DMS53 treated with DMSO at 0.1 percent for 48 hours (cell line): Measurements from ENCODE around the gene AKAP6.

Source experiments
- DNase-seq: peaks from one replicate; lab custom pipeline; 2025; ENCODE audit not compliant: unreplicated experiment; lab: John Stamatoyannopoulos, UW

The AKAP6 gene

DNA sequence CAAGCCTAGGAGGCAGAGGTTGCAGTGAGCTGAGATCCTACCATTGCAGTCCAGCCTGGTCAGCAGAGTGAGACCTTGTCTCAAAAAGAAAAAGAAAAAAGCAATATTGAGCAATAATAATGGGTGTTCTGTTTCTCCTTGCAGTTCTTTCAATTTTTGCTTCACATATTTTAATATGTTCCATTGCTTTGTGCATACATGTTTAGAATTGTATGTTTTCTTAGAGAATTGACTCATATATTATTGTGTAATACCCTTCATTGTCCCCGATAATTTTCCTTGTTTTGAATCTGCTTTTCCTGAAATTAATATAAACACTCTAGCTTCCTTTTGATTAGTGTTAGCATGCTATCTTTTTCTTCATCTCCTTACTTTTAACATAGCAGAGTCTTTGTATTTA, 471.2 kb downstream of the AKAP6 start:
- DNase-seq: no peak

GRCh38 chr14:32802295-32802694, 473.2 kb downstream of the AKAP6 start:
- no peak for DNase-seq

DNA sequence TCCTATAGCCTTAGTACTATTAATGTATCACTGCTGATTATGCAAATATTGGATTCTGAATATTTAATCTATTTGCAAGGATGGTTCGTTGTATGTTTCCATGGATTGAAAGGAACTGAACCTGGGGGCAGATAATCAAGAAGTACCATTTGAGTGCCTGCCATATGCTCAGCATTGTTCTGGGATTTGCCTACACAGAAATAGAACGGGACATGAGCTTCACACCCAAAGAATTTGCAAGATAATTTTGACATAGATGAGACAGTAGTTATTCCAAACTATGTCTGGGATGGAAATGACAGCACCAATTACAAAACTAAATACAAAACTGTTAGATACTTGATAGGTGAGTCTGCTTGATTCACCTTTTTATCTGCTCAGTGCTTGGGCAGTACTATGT, 476.9 kb downstream of the AKAP6 start:
- no peak for DNase-seq

- DNase-seq: no peak
Observed at GRCh38 chr14:32808644-32809043, 479.5 kb downstream of the AKAP6 start.

DNA sequence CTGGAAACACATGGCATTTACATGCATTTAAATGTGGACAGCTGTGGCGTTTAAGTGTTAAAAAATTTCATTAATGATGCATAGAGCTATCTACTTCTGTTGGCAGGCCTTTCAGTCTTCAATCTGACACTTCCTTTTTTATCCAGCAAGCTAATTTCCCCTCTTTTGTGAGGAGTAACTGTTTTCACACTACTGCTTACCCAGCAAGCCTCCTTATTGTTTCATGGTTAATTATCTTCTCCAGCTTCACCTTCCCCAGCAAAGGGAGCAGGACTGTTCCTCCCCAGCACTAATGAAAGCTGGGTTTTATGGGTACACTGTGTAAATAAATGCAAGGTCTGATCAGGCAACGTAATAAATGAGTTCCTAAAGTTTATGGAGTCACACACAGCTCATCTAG, 480.2 kb downstream of the AKAP6 start:
- DNase-seq: no peak

DNA sequence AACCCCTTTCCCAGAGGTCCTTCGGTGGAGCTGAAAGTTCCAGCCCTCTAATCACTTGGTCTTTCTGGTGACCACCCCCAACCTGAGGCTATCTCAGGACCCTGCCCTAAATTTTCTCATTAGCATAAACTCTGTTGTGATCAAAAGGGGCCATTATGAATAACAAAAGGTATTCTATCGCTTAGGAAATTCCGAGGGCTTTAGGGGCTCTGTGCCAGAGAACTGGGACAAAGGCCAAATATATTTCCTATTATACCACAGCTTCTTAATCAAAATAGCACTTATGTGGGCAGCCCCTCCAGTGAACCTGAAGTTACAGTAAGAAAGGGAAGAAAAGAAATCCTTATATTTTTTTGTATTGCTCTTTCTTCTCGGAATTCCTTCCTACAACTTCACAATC, 484.3 kb downstream of the AKAP6 start:
- DNase-seq: no peak

DNA sequence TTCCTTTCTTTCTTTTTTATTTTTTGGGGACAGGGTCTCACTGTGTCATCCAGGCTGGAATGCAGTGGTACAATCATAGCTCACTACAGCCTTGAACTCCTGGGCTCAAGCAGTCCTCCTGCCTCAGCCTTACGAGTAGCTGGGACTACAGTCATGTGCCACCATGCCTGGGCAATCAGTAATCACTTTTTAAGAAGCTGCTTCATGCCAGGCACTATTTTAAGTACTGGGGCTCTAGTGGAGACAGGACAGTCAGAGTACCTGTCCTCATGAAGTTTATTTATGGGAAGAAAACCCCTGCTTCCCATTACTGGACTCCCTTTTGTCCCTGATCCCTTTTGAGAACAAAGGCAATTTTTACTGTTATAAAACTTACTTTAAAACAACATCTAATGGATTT, 485.6 kb downstream of the AKAP6 start:
- no peak for DNase-seq

DNA sequence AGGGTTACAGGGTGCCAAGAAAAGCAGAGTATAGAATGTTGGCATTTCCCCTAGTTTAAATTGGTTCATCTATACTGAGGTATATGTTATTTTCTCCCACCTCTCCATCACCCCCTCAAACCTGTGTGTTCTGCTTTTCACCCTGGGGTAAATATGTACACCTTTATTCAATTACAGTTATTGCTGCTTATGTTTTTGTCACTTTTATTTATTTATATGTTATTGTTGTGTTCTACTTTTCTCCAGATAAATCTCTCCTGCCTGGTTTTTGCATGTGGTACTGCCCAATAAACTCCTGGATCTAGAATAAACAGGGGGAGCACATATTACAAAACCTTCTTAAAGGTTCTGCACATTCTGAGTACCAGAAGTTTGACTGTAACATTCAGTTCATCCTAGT, 487.5 kb downstream of the AKAP6 start:
- DNase-seq: no peak

DNA sequence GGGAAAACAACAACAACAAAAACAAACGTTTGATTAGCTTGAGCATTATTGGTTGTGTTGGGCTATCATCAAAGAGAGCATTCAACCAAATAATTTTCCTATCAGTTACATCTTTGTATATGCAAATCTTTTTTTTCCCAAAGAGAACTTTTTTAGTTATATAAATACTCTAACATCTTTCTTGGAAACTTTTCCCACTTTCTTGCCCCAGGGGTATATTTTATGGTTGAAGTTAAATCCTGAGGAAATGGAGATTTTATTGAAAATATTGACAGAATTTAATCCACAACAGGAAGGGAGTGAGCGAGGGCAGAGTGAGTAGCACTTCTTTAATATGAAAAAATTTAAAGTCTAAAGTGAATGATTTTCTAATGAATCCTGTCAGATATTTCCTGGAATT, 488.7 kb downstream of the AKAP6 start:
- DNase-seq: no peak

DNA sequence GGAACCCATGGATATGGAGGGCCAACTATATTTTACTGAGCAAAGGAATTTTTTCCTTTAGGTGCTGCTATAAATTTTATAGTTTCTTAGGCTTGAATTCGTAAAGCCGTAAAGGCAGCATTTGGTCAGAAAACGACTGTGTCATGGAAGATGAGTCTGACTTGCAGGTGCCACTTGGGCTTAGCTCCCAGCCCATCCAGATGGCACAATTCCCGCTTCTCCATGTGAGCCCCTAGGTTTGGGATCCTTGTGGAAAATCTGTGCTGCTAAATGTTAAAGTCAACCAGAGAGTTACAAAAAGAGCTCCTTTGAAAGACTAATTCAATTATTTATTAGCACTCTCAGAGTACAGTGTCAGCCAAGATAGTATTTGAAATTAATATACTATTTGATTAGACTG, 489.5 kb downstream of the AKAP6 start:
- no peak for DNase-seq

DNA sequence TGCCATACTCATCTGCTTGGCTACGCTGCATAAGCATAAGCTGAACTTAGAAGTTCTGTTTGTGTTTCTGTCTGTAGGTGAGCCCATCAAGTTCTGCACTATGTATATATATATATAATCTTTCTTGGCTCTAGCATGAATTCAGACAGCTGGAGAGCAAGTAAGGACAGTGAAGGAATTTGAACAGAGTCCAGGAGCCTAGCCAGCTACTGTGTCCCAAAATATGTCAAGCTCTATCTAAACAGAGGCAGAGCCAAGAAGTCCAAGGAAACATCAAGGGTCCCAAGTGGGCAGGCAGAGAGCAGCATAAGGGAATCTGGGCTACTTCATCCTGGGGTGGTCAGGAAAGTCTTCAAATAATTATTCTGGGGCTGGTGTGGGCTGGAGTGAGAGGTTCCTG, 491.1 kb downstream of the AKAP6 start:
- DNase-seq: no peak

DNA sequence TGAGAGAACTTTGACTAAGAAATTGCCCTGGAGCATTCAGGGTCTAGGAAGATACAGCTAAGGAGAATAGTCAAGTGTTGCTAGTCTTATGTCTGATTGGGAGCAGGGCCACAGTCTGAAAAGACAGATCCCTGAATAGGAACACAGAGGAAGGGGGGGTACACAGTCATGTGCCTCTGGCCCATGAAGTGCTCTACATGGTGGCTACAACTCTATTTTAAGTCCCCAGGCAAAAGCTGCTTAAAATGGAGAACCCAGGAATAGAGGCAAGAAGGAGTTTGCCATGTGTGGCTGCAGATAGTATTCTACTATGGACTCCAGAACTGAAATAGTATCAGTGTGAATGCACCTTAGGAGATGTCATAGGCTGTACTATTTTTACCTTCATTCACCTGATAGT, 491.6 kb downstream of the AKAP6 start:
- DNase-seq: no peak

DNA sequence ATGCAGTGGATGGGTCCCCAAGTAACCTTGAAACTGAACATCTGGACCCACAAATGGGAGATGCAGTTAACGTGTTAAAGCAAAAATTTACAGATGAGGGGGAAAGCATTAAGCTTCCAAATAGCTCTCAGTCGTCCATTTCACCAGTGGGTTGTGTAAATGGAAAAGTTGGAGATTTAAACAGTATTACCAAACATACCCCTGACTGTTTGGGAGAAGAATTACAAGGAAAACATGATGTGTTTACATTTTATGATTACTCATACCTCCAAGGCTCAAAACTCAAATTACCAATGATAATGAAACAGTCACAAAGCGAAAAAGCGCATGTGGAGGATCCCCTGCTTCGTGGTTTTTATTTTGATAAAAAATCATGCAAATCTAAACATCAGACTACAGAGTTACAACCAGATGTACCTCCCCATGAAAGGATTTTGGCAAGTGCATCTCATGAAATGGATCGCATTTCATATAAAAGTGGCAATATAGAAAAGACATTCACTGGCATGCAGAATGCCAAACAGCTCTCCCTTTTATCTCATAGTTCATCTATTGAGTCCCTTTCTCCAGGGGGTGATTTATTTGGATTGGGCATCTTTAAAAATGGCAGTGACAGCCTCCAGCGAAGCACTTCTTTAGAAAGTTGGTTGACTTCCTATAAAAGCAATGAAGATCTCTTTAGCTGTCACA, 493.0 kb downstream of the AKAP6 start:
- no peak for DNase-seq

DNA sequence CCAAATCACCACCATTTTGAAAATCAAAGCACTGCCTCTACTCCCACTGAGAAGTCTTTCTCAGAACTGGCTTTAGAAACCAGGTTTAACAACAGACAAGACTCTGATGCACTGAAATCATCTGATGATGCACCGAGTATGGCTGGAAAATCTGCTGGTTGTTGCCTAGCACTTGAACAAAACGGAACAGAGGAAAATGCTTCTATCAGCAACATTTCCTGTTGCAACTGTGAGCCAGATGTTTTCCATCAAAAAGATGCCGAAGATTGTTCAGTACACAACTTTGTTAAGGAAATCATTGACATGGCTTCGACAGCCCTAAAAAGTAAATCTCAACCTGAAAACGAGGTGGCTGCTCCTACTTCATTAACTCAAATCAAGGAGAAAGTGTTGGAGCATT, 494.6 kb downstream of the AKAP6 start:
- no peak for DNase-seq

- DNase-seq: no peak
Observed at GRCh38 chr14:32824195-32824594, 495.1 kb downstream of the AKAP6 start.

GRCh38 chr14:32825058-32825457, 496.0 kb downstream of the AKAP6 start:
- DNase-seq: no peak

GRCh38 chr14:32826404-32827082, 497.4 kb downstream of the AKAP6 start:
- no peak for DNase-seq

- no peak for DNase-seq
Observed at GRCh38 chr14:32827514-32827913, 498.4 kb downstream of the AKAP6 start.

- DNase-seq: no peak
Observed at GRCh38 chr14:32835924-32836323, 506.8 kb downstream of the AKAP6 start.

- no peak for DNase-seq
Observed at GRCh38 chr14:32841698-32842097, 512.6 kb downstream of the AKAP6 start.

DNA sequence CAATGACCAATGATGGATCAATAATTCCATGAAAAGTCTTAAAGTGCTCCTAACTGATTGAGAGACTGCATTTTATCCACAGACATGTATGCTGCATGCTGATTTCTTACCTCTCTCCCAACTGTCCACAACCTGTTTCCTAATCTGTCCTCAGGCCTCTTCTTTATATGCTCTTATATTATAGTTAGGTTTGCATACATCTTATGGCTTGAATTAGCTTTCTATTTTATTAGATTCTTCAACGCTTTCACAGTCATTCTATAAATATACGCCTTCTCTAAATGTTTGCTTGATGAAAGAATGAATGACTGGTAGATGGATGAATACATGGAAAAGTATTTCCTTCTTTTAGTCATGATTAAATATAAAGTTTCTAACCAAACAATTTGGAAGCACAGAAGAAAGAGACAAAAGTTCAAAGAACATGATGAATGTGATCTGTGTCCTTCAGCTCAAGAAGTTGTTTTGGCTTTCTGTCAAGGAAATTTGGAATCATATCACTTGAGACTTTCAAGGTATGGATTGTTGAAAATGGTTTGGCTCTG, 517.8 kb downstream of the AKAP6 start:
- DNase-seq: no peak

DNA sequence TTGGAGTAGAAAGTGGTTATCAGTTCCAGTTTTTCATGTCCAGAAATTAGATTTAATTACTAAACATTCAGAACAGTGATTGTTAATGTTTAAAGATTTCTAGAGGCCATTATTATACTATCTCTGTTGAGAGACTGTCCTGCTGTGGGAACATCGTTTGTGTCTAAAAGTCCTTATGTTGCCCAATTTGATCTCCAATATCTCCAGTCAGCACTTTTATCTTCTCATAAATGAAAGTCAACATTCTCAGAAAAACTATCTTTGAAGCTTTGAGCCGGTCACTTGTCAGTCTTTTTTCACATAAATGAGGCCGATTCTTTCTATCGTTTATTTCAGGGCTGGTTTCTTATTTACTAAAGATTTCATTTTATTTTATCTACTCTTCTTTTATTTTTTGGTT, 518.8 kb downstream of the AKAP6 start:
- DNase-seq: no peak
